Panc1 (cell line): ENCODE data around the gene PAPPA. TPM values are rescaled to one million over a fixed set of nuclear protein-coding genes. Genes with fewer than 3 reads are reported as not detected.

Source experiments
- ATAC-seq: fragments of 200-7000 bp; cut with Tn5 transposase; 2 replicates; pipeline ENCODE4 v1.9.1; 2020; ENCODE audit warnings: mild to moderate bottlenecking, moderate library complexity
- BruUV-seq: library from RNA; stranded (reverse); fragments of 400-500 nt; replicated peaks from 2 replicates; lab custom pipeline; 2021; lab: Mats Ljungman, UMichigan
- CTCF ChIA-PET: fragments of 300-600 bp; sonication (Branson Sonifier 250); formaldehyde crosslinking; loops from one replicate; lab custom pipeline; 2022; ENCODE audit warnings: antibody characterized with exemption; lab: Charles Lee
- POLR2A ChIA-PET: fragments of 300-600 bp; sonication (Branson Sonifier 250); formaldehyde crosslinking; loops from one replicate; lab custom pipeline; 2022; ENCODE audit warnings: antibody characterized with exemption; lab: Charles Lee
- DNase-seq: peaks from one replicate; pipeline ENCODE4 v3.0.0-alpha.2; 2010; ENCODE audit warnings: low read depth, low spot score
- H3K27ac ChIP-seq: 2 replicates; pipeline ENCODE4 v1.5.1; 2011; ENCODE audit warnings: mild to moderate bottlenecking, low read length, inconsistent platforms
- H3K27me3 ChIP-seq: fragments of 200-500 bp; sonication (Bioruptor generic); 2 replicates; pipeline ENCODE4 v1.6.0; 2014; ENCODE audit warnings: low read length, inconsistent platforms; ENCODE audit not compliant: control insufficient read depth, insufficient read depth
- H3K36me3 ChIP-seq: fragments of 200-500 bp; sonication (Bioruptor generic); 2 replicates; pipeline ENCODE4 v1.5.1; 2014; ENCODE audit warnings: inconsistent platforms, mild to moderate bottlenecking, low read length, moderate library complexity; ENCODE audit not compliant: control insufficient read depth, insufficient read depth
- H3K4me1 ChIP-seq: 2 replicates; pipeline ENCODE4 v1.5.1; 2011; ENCODE audit warnings: inconsistent platforms, mild to moderate bottlenecking, low read length, moderate library complexity; ENCODE audit not compliant: control insufficient read depth, insufficient read depth
- H3K4me3 ChIP-seq, 2 experiments: 2 replicates each; pipeline ENCODE4 v1.5.1; 2011 to 2012; ENCODE audit warnings: low read depth in 2 of 2, low read length in 2 of 2, mild to moderate bottlenecking in 2 of 2, inconsistent platforms in 1 of 2, moderate library complexity in 1 of 2
- H3K9me3 ChIP-seq: fragments of 200-500 bp; sonication (Bioruptor generic); 2 replicates; pipeline ENCODE4 v1.5.1; 2014; ENCODE audit warnings: low read depth, mild to moderate bottlenecking, inconsistent platforms, low read length, moderate library complexity; ENCODE audit not compliant: control insufficient read depth, insufficient read depth
- CTCF ChIP-seq: fragments of 450-650 bp; IDR thresholded peaks from 2 replicates; pipeline ENCODE4 v1.5.1; 2017; ENCODE audit warnings: mild to moderate bottlenecking
- POLR2AphosphoS5 ChIP-seq: IDR thresholded peaks from 2 replicates; pipeline ENCODE4 v1.6.1; 2012; ENCODE audit warnings: mild to moderate bottlenecking, low read depth, low read length, moderate library complexity
- REST ChIP-seq, 2 experiments: IDR thresholded peaks; 2 replicates each; pipeline ENCODE4 v1.6.1; 2011 to 2012; ENCODE audit warnings: low read depth in 2 of 2, control low read depth in 1 of 2, low read length in 1 of 2, mild to moderate bottlenecking in 1 of 2, moderate library complexity in 1 of 2; ENCODE audit not compliant: insufficient read depth in 1 of 2
- SIN3A ChIP-seq: IDR thresholded peaks from 2 replicates; pipeline ENCODE4 v1.6.1; 2012; ENCODE audit warnings: low read depth, mild to moderate bottlenecking, low read length, moderate library complexity, borderline replicate concordance; ENCODE audit not compliant: insufficient read depth
- TCF7L2 ChIP-seq: IDR thresholded peaks from 2 replicates; pipeline ENCODE4 v1.6.1; 2011; ENCODE audit warnings: mild to moderate bottlenecking, low read depth, low read length, inconsistent platforms
- in situ Hi-C: cut with HindIII; loops from 2 replicates; pipeline ENCODE4 v1.10.0; 2016; ENCODE audit warnings: low sequenced_read_pairs, low pct_unique_long_range_greater_than_20kb
- intact Hi-C: fragments of 100-400 bp; cut with micrococcal nuclease; formaldehyde crosslinking; loops from one replicate; pipeline ENCODE4 v1.10.0; 2022; ENCODE audit not compliant: unreplicated experiment
- total RNA-seq: library from RNA; stranded (reverse); gene quantifications from one replicate; pipeline ENCODE4 v1.2.1, GENCODE V29; 2021; ENCODE audit not compliant: unreplicated experiment

PAPPA gene
- total RNA-seq, 1 experiment from 2014 or later: 1.2 TPM

GRCh38 chr9:116230051-116230632 is 76.6 kb downstream of the PAPPA start:
- POLR2A ChIA-PET: no interaction called here
- CTCF ChIA-PET: no interaction called here
- in situ Hi-C loops (no loop called here), intact Hi-C loops (no loop called here)
- Histone ChIP-seq H3K9me3 (no peaks in the 10 kb centered on the region), H3K27ac (no peak overlapping the region), H3K27me3 (no peaks in the 10 kb centered on the region), H3K4me1 (no peaks in the 10 kb centered on the region), H3K4me3 (no peak overlapping the region), H3K36me3 (no peaks in the 10 kb centered on the region)
- TF ChIP-seq POLR2AphosphoS5 (no peak), TCF7L2 (no peak), SIN3A (no peak), CTCF (no peak), REST (IDR thresholded peaks at IDR 0.05; ENCODE audit: insufficient read depth in 1 of 2, low read depth in 2 of 2, low read length in 1 of 2) (no peak)
- BruUV-seq: no TSS peak
- DNase-seq (no peak), ATAC-seq (no peak)

- Histone ChIP-seq H3K27ac (no peak overlapping the region), H3K4me1 (no peaks in the 10 kb centered on the region), H3K9me3 (no peaks in the 10 kb centered on the region), H3K4me3 (no peak overlapping the region), H3K27me3 (no peaks in the 10 kb centered on the region), H3K36me3 (no peaks in the 10 kb centered on the region)
- in situ Hi-C loops: no loop called here
- no peak for TF ChIP-seq TCF7L2
- TF ChIP-seq SIN3A: no peak
- TF ChIP-seq REST (IDR thresholded peaks at IDR 0.05; ENCODE audit: insufficient read depth in 1 of 2, low read depth in 2 of 2, low read length in 1 of 2): no peak
- TF ChIP-seq CTCF: no peak
- no peak for TF ChIP-seq POLR2AphosphoS5
- DNase-seq: no peak
- intact Hi-C loops: no loop called here
- CTCF ChIA-PET: no interaction called here
- no TSS peak for BruUV-seq
- no peak for ATAC-seq
- POLR2A ChIA-PET: no interaction called here
These were observed 79.0 kb downstream of the PAPPA start for GRCh38 chr9:116232424-116233159.
